K562 (cell line): Measurements from ENCODE around the gene COL28A1. TPM values are rescaled to one million over a fixed set of nuclear protein-coding genes. Genes with fewer than 3 reads are reported as not detected.

Source experiments
- ATAC-seq: fragments of 200-7000 bp; cut with Tn5 transposase; 3 replicates; pipeline ENCODE4 v1.9.1; 2020; ENCODE audit warnings: moderate library complexity
- BruUV-seq: library from RNA; stranded (reverse); fragments of 400-500 nt; replicated peaks from 2 replicates; lab custom pipeline; 2021; lab: Mats Ljungman, UMichigan
- CTCF ChIA-PET: fragments of 300-600 bp; formaldehyde crosslinking; extraction: SDS; loops from one replicate; lab custom pipeline; 2021; ENCODE audit warnings: low intra/inter-chr PET ratio; lab: Yijun Ruan, JAX
- POLR2A ChIA-PET: fragments of 300-600, 350-650 bp; sonication (Branson Sonifier 250); formaldehyde crosslinking; extraction: SDS; loops from one replicate; lab custom pipeline; 2021; ENCODE audit warnings: antibody characterized with exemption, inconsistent platforms; lab: Yijun Ruan, JAX
- DNase-seq, 4 experiments: peaks; one replicate each; pipeline versions ENCODE4 v3.0.0 to v3.0.0-alpha.2; 2011 to 2018; ENCODE audit warnings: low spot score in 3 of 4, mixed read lengths in 3 of 4; ENCODE audit errors: extremely low read depth in 1 of 4
- FAIRE-seq: peaks from 2 replicates; lab custom pipeline; 2011; peaks lifted over from hg19 to GRCh38; lab: Jason Lieb, UNC
- H2AFZ ChIP-seq: 2 replicates; pipeline ENCODE4 v1.6.0; 2011; ENCODE audit warnings: low read depth, low read length, control low read depth, inconsistent platforms
- H3K27ac ChIP-seq: fragments of 200-600 bp; 3 replicates; pipeline ENCODE4 v1.8.0; 2011; ENCODE audit warnings: low read depth, mild to moderate bottlenecking, control low read depth, inconsistent platforms, low read length, moderate library complexity, mixed read lengths; ENCODE audit errors: extremely low read depth
- H3K27me3 ChIP-seq, 2 experiments: fragments of 300-600 bp in 1 of 2; 2 replicates in 1 of 2; 3 replicates in 1 of 2; pipeline versions ENCODE4 v1.6.0 to v1.8.0; 2011; ENCODE audit warnings: inconsistent platforms in 2 of 2, low read length in 2 of 2, mild to moderate bottlenecking in 1 of 2, mixed read lengths in 1 of 2, moderate library complexity in 1 of 2; ENCODE audit not compliant: control insufficient read depth in 2 of 2, insufficient read depth in 2 of 2
- H3K36me3 ChIP-seq: fragments of 300-600 bp; 3 replicates; pipeline ENCODE4 v1.8.0; 2011; ENCODE audit warnings: mild to moderate bottlenecking, low read length, inconsistent platforms; ENCODE audit not compliant: control insufficient read depth, insufficient read depth
- H3K4me1 ChIP-seq, 2 experiments: fragments of 200-600 bp in 1 of 2; replicated peaks in 1 of 2; 2 replicates in 1 of 2; 3 replicates in 1 of 2; pipeline versions ENCODE4 v1.5.1 to v1.8.0; 2011; ENCODE audit warnings: inconsistent platforms in 2 of 2, low read length in 2 of 2, mild to moderate bottlenecking in 1 of 2, mixed read lengths in 1 of 2, moderate library complexity in 1 of 2; ENCODE audit not compliant: control insufficient read depth in 2 of 2, insufficient read depth in 2 of 2
- H3K4me2 ChIP-seq: 2 replicates; pipeline ENCODE4 v1.6.1; 2011; ENCODE audit warnings: low read length, control low read depth, inconsistent platforms, mixed read lengths; ENCODE audit not compliant: insufficient read depth
- H3K4me3 ChIP-seq: fragments of 200-600 bp; sonication (generic), shearing (Covaris generic); 2 replicates; pipeline ENCODE4 v1.5.1; 2016; ENCODE audit warnings: control low read depth, inconsistent platforms
- H3K79me2 ChIP-seq: fragments of 200-600 bp; 3 replicates; pipeline ENCODE4 v1.8.0; 2011; ENCODE audit warnings: low read length, inconsistent platforms; ENCODE audit not compliant: control insufficient read depth, insufficient read depth
- H3K9ac ChIP-seq, 2 experiments: 2 replicates each; pipeline versions ENCODE4 v1.6.0 to v1.6.1; 2011; ENCODE audit warnings: low read depth in 2 of 2, low read length in 2 of 2, control low read depth in 1 of 2, inconsistent platforms in 1 of 2, mild to moderate bottlenecking in 1 of 2, mixed read lengths in 1 of 2; ENCODE audit not compliant: insufficient read depth in 1 of 2
- H3K9me1 ChIP-seq: one replicate; pipeline ENCODE4 v1.6.0; 2011; ENCODE audit warnings: inconsistent platforms, mild to moderate bottlenecking, low read length, moderate library complexity; ENCODE audit not compliant: control insufficient read depth, insufficient read depth
- H3K9me3 ChIP-seq: replicated peaks from 2 replicates; pipeline ENCODE4 v1.5.1; 2011; ENCODE audit warnings: low read depth, low read length, inconsistent platforms; ENCODE audit not compliant: control insufficient read depth, insufficient read depth
- H4K20me1 ChIP-seq: replicated peaks from 2 replicates; pipeline ENCODE4 v1.6.1; 2011; ENCODE audit warnings: low read length, inconsistent platforms, mixed read lengths; ENCODE audit not compliant: control insufficient read depth, insufficient read depth
- FOXM1 ChIP-seq, 2 experiments: fragments of 450-650 bp in 1 of 2; sonication (generic) in 1 of 2; formaldehyde crosslinking in 1 of 2; IDR thresholded peaks; 2 replicates each; pipeline versions ENCODE4 v1.6.1 to v1.9.0; 2017 to 2022; ENCODE audit warnings: low read depth in 2 of 2, mild to moderate bottlenecking in 2 of 2, missing genetic modification reagents in 1 of 2, moderate library complexity in 1 of 2
- MIER1 ChIP-seq: fragments of 450-650 bp; IDR thresholded peaks from 2 replicates; pipeline ENCODE4 v1.6.1; 2016; ENCODE audit warnings: antibody characterized with exemption, mild to moderate bottlenecking, low read depth
- NFE2L1 ChIP-seq: fragments of 450-650 bp; IDR thresholded peaks from 2 replicates; pipeline ENCODE4 v1.6.1; 2016; ENCODE audit warnings: missing genetic modification characterization, low read depth, mild to moderate bottlenecking, missing compliant biosample characterization, moderate library complexity, borderline replicate concordance
- TAF9B ChIP-seq: fragments of 450-650 bp; IDR thresholded peaks from 2 replicates; pipeline ENCODE4 v1.6.1; 2018; ENCODE audit warnings: mild to moderate bottlenecking; ENCODE audit not compliant: partially characterized antibody
- TCF3 ChIP-seq: sonication (generic); formaldehyde crosslinking; IDR thresholded peaks from 2 replicates; pipeline ENCODE4 v1.4.0; 2020; ENCODE audit warnings: mild to moderate bottlenecking, missing genetic modification reagents
- XRCC3 ChIP-seq: fragments of 450-650 bp; IDR thresholded peaks from 2 replicates; pipeline ENCODE4 v1.6.1; 2017; ENCODE audit warnings: mild to moderate bottlenecking, moderate library complexity
- ZNF224 ChIP-seq: sonication (generic); formaldehyde crosslinking; IDR thresholded peaks from 2 replicates; pipeline ENCODE4 v1.8.0; 2022; ENCODE audit warnings: mild to moderate bottlenecking, missing genetic modification reagents
- ZNF609 ChIP-seq: sonication (generic); formaldehyde crosslinking; IDR thresholded peaks from 2 replicates; pipeline ENCODE4 v1.8.1; 2023; ENCODE audit warnings: missing genetic modification reagents, mild to moderate bottlenecking, borderline replicate concordance
- ZNF639 ChIP-seq, 2 experiments: fragments of 200-800 bp in 1 of 2; sonication (Bioruptor generic) in 1 of 2; sonication (generic) in 1 of 2; formaldehyde crosslinking in 1 of 2; IDR thresholded peaks in 1 of 2; conservative IDR thresholded peaks in 1 of 2; 2 replicates each; pipeline versions ENCODE4 v1.5.0 to v1.6.1; 2016 to 2020; ENCODE audit warnings: missing compliant biosample characterization in 1 of 2, missing genetic modification characterization in 1 of 2, missing genetic modification reagents in 1 of 2
- WGBS: fragments of 100-300 bp; shearing (Covaris generic); methylation state at CpG from one replicate; pipeline ENCODE4 v1.1.6; 2016; ENCODE audit warnings: low coverage, mixed read lengths; ENCODE audit not compliant: insufficient coverage; ENCODE audit errors: missing lambda C conversion rate; 5-methylcytosine and 5-hydroxymethylcytosine counted together
- in situ Hi-C: fragments of 300-500 bp; cut with MboI; formaldehyde crosslinking; loops from 4 replicates; pipeline ENCODE4 v1.15.0; 2018; ENCODE audit warnings: inconsistent platforms, mixed read lengths
- intact Hi-C: fragments of 100-400 bp; cut with micrococcal nuclease; formaldehyde crosslinking; loops from 2 replicates; pipeline ENCODE4 v1.14.2; 2022
- polyA plus RNA-seq, 8 experiments: library from polyadenylated mRNA; depleted of rRNA in 4 of 8; stranded (reverse) in 5 of 8; unstranded in 3 of 8; fragments of >200 nt; fragmentation: Nextera tagmentation in 2 of 8; fragmentation: Illumina TruSeq in 1 of 8; extraction: Ambion mirVana in 2 of 8; extraction: Trizol in 1 of 8; gene quantifications; 2 replicates each; pipeline versions ENCODE4 v1.2.1 to v1.2.3, GENCODE V29; 2011 to 2014; ENCODE audit warnings: inconsistent platforms in 1 of 8, missing spikeins in 1 of 8
- total RNA-seq, 7 experiments: library from RNA; depleted of rRNA in 6 of 7; stranded (reverse); fragments of >200 nt in 6 of 7; fragmentation: Illumina TruSeq in 2 of 7; extraction: Trizol in 2 of 7; gene quantifications; 2 replicates each; pipeline versions ENCODE4 v1.2.1 to v1.2.3, GENCODE V29; 2011 to 2021; ENCODE audit warnings: low replicate concordance in 1 of 7
- TF ChIP-seq, protein P1 (sequence below): fragments of 200-800 bp; sonication (Bioruptor generic); IDR thresholded peaks from 2 replicates; pipeline ENCODE4 v1.6.1; 2017; ENCODE audit warnings: missing genetic modification characterization, missing compliant biosample characterization

COL28A1 gene
- total and polyA plus RNA-seq, 9 of the 15 experiments (the other 6 are each of a cell fraction or from before 2014, with no cell fraction given) = 0.03 to 0.13 (median 0.05) TPM; not detected in 3

DNA sequence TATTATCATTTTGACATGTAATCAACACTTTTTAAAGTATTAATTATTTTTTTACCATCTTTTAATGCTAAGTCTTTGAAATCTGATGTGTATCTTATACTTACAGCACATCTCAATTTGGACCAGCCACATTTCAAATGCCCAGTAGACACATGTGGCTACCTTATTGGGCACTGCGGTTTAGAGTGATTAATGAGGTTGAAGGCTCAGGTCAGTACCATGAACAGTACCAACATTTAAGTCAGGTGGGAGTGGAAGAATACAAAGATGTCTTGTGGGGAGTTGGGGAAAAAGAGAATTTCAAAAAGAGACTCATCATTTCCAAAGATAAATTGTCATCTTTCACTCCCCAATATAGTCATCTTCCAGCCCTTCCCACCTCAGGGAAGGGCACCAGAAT is 40.5 kb downstream of the COL28A1 start:
- Histone ChIP-seq H4K20me1 (no peaks in the 10 kb centered on the region), H3K36me3 (no peaks in the 10 kb centered on the region), H3K9me3 (no peaks in the 10 kb centered on the region), H3K27ac (no peak overlapping the region), H3K79me2 (no peaks in the 10 kb centered on the region), H3K4me1 (no peaks in the 10 kb centered on the region), H3K4me2 (no peak overlapping the region), H3K27me3 (no peaks in the 10 kb centered on the region), H3K4me3 (no peak overlapping the region), H3K9me1 (no peaks in the 10 kb centered on the region), H2AFZ (no peak overlapping the region), H3K9ac (no peak overlapping the region)
- BruUV-seq = no TSS peak
- DNase-seq (no peak), FAIRE-seq (no peak), ATAC-seq (no peak)
- intact Hi-C loops = no loop called here
- CTCF ChIA-PET = no interaction called here
- WGBS = 0% methylated on average over 1 of the region's 1 CpG
- POLR2A ChIA-PET = no interaction called here
- TF ChIP-seq NFE2L1 (no peak), TAF9B (no peak), MIER1 (no peak), TCF3 (CRISPR knock-in tag) (no peak), FOXM1 (IDR thresholded peaks at IDR 0.05; ENCODE audit: low read depth) (no peak), FOXM1 (CRISPR knock-in tag; IDR thresholded peaks at IDR 0.05; ENCODE audit: low read depth) (no peak), ZNF609 (no peak), ZNF639 (CRISPR knock-in tag; conservative IDR thresholded peaks at IDR 0.05 in 1 of 2, IDR thresholded peaks at IDR 0.05 in 1 of 2) (no peak), XRCC3 (no peak), ZNF224 (CRISPR knock-in tag) (no peak)
- TF ChIP-seq, protein P1, sequence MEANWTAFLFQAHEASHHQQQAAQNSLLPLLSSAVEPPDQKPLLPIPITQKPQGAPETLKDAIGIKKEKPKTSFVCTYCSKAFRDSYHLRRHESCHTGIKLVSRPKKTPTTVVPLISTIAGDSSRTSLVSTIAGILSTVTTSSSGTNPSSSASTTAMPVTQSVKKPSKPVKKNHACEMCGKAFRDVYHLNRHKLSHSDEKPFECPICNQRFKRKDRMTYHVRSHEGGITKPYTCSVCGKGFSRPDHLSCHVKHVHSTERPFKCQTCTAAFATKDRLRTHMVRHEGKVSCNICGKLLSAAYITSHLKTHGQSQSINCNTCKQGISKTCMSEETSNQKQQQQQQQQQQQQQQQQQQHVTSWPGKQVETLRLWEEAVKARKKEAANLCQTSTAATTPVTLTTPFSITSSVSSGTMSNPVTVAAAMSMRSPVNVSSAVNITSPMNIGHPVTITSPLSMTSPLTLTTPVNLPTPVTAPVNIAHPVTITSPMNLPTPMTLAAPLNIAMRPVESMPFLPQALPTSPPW (CRISPR knock-in tag) = no peak
- in situ Hi-C loops = no loop called here
